HG03025 (cell line): ENCODE results near the gene UNK.

Experiments
- ATAC-seq: cut with Tn5 transposase; IDR thresholded peaks from one replicate; pipeline ENCODE4 v1.9.1; 2021; ENCODE audit warnings: mild to moderate bottlenecking, moderate library complexity; ENCODE audit not compliant: unreplicated experiment, low FRiP score

Gene UNK

DNA sequence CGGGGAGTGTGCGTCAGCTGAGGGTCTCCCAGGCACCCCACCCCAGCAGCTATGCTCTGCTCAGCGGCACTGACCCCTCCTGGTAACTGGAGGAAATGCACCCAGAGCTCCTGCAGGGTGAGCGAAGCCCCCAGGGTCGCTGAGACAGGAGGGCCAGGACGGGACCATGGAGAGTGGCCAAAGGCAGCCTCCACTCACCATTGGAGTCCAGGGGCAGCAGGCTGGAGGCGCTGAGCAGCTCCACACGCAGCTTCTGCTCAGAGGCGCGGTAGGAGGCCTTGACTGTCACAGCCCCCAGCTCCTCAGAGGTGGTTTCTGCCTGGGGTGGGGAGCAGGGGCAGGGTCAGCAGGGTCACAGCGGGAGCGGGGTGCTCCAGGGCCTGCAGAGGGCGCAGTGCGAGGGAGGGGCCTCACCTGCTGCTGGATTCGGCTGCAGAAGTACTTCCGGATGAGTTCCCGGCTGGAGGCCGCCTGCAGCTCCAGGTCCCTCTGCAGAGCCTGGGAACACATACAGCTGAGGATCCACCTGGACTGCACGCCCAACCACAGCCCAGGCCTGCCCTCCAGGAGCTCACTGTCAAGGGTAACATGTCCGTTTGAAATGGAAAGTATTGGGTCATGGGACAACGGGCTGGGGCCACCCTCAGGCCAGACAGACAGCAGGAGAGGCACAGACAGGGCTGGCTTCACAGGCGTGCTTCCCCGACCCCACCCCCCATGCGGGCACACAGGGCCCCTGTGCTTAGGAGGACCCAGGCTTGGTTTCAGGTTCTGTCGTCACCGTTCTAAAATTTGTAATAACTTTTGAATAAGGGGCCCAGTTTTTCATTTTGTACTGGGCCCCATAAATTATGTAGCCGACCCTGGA lies 45.8 kb downstream of the UNK start:
- no peak for ATAC-seq

DNA sequence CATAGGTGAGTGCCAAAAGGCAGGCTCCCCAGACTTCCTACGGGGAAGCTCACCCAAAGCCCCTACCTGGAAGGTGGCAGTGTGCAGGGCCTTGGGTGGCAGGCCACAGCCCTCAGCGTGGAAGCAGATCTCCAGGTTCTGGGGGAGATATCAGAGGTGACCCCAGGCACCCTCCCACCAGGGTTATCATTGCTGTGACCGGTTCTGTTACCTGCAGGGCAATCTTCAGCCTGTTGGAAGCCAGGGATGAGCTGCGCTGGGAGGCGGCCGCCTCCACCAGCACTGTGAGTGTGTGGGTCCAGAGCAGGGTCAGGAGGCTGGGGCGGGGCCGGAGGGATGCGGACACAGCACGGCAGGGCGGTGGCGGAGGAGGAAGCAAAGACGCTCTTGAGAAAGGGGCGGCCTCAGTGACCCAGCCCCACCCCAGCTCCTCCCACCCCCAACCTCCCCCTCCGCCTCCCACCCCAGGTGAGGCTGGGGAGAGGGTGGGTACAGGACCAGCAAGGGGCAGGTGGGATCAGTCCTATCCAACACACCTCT lies 46.5 kb downstream of the UNK start:
- ATAC-seq, result no peak

DNA sequence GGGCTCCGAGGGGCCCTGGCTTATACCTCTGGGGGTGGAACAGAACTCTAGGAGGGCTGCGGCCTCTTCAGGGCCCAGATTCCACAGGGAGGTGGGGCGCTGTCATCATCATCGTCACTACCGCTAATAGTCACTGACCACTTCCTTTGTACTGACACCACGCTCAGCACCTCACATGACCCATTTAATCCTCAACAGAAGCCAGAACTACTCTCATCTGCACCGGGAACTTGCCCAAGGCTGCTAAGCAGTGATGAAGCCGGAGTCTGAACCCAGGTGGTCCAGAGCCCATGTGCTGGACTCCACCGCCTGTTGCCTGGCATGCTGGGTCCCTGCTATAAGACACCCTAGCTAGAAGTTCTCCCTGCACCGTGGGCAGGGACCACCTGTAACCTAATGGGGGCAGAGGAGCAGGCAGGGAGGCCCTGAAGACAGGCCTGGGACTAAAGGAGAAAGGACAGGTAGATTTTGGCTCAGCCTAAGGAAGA lies 47.6 kb downstream of the UNK start:
- ATAC-seq, result no peak

DNA sequence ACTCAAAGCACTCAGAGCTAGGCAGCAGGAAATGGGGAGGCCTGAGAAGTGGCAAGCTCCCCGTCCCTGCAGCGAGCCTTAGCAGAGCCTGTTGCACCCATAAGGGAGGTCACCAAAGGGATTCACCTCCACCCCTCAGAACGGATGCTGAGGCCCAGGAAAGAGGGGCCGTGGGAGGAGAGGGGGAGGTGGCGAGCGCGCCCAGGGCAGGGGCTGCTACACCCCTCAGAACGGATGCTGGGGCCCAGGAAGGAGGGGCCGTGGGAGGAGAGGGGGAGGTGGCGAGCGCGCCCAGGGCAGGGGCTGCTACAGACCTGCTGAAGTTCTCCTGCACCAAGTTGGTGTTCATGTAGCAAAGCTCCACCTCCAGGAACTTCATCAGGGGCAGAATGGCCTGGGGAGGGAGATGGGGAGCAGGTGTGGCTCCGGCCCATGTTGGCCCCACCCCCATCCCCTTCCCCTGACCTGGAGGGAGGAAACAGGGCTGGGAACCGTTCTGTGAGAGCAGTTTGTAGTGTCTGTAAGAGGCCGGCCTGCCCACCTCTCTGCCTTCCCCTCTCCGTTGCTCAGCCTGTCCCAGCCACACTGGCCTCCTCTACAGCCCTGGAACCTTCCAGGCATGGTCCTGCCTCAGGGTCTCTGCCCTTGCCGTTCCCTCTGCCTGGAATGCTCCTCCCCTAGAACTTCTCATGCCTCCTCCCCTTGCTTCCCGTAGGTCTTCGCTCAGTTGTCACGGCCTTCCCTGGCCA lies 48.2 kb downstream of the UNK start:
- no peak for ATAC-seq

DNA sequence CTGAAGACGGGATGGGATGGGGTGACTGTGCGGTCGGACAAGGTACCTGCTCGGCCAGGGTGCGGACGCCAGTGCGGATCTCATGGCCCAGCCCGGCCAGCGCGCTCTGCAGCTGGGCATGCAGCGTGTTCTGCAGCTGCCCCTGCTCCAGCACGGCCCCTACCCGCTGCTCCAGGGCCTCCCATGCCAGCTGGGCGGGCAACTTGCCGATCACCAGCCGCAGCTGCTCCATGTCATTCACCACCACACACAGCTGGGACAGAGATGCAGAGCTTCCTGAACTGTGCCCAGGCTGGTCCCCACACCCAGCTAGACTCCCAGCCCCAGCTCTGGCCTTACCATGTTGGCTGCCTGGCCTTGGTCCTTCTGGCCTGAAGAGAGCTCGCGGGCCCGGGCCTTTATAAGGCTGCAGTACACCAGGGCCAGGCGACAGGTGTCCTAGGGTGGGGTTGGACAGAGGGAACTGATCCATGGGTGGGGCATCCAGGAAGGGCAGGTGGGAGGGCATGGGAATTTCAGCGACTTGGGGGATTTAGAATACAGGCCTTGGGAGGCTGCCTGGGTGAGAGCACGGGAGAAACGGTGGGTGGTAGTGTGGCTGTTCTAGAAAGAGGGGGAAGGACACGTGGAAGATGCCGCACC lies 49.8 kb downstream of the UNK start:
- ATAC-seq, result no peak

DNA sequence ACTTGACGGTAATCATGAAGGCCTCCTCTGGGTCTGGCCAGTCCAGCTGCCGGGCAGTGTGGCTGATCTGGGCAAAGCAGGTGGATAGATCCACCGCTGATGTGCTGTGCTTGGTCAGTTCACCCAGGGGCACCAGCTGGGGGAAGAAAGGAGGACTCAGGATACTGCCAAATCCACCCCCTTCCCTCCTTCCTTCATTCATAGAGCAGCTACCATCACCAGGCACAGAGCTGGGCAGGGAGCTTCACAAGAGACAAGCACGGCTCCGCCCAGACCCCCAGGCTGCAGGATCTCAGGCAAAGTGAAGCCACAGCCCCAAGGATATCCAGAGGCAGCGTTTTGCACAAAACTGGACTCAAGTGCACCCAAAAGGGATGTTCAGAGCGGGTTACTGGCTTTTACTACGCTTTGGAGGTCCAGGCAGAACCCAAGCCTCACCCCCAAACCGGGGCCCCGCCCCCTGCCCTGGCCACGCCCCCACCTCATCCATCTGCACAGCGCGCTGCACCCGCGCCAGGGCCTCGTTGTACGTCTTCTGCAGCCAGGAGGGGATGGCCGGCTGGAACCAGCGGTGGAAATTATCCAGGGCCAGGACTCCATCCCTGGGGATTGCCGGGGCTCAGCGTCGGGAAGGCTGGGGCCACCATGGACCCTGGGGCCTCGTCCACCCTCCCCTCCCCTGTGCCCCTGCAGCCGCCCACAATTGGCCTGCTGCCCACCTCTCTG lies 50.5 kb downstream of the UNK start:
- ATAC-seq, result no peak

DNA sequence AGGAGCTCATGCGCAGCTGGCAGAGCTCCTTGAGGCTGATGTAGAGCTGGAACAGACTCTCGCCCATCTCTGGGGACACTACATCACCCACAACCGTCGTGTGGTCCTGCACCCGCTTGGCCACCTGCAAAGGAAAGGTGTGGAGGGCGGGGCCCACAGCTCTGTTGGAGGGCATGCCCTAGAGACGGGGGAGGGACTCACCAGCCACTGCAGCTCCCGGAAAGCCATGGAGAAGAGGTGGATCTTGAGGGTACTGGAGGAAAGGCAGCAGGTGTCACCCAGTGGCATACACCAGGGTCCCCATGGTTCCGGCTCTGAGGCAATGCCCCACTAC lies 51.0 kb downstream of the UNK start:
- ATAC-seq, result no peak

DNA sequence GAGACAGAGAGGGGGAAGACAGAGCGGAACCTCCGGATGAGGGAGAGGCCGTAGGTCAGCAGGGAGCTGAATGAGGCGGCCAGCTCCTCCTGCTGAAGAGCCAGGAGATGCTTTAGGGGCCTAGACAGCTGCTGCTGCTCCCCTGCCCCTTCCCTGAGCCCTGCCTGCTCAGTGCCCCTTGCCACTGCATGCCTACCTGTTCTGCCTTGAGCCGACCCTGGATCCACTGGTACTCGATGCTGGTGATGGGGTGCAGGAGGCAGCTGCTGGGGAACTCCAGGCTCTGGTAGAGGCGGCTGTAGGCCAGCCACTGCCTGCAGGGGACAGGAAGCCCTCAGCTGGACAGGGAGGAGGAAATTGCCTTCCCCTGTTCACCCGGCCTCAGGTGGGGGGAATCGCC lies 52.0 kb downstream of the UNK start:
- ATAC-seq, result no peak

DNA sequence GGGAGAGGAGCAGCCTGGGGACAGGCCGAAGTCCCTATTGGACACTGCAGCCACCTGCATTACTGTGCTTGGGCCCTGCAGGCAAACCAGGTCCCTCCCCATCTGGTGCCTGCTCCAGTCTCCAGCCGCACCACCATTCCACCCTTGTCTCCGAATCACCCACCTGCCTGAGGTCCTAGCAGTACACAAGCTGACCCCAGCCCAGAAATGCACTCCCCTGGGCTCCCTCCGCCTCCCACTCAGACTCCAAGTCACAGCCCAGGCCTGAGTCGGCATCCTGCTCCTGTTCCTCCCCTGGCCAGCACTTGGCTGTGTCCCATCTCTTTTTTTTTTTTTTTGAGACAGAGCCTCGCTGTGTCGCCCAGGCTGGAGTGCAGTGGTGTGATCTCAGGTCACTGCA lies 53.3 kb downstream of the UNK start:
- no peak for ATAC-seq

DNA sequence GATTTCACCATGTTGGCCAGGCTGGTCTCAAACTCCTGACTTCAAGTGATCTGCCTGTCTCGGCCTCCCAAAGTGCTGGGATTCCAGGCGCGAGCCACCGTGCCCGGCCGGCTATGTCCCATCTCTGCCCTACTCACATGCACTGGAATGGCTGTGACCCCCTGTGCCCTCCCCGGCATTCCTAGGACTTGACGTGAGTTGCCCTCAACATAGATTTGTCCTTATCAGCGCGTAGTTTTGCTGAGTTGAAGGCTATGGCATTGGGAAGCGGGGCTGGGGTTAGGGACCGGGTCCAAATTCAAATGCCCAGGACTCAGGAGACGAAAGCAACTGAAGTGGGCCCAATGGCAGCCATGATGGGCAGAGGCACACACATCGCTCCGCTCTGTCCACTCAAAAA lies 53.8 kb downstream of the UNK start:
- ATAC-seq, result no peak

DNA sequence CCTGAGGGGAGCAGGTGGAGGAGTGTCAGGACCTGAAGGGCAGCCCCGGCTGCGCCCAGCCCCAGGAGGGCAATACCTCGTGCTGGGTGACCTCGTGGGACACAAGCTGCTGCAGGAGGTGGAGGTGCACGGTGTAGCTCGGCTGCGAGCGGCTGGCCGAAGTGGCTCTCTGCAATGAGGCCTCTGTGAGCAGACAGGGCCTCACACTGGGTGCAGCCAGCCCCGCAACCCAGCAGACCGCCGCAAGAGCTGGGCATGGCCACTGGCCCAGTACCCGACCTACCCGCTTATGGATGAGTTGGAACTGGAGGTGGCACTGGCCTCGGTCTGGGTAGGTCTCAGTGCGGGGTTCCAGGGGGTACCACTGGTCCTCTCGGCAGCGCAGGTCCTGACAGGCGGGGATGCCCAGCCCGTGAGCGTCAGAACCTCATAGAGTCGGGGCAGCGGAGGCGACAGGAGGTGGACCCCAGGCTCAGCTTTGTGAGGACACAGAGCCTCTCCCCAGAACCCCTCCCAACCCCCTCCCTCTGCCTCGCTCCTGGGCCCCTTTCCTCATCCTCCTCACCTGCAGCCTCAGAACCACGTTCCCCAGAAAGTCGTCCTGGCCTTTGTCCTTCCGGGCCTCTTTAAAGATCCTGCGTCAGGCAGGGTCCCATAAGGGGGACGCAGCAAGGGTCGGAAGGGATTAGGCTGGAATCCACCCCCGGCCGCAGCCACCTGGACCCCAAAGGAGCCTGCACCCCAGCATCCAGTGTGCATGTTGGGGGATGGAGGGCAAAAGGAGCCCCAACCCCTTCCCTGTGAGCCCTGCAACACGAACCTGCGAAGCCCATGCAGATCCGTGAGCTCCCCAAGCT lies 55.6 kb downstream of the UNK start:
- ATAC-seq, result no peak

DNA sequence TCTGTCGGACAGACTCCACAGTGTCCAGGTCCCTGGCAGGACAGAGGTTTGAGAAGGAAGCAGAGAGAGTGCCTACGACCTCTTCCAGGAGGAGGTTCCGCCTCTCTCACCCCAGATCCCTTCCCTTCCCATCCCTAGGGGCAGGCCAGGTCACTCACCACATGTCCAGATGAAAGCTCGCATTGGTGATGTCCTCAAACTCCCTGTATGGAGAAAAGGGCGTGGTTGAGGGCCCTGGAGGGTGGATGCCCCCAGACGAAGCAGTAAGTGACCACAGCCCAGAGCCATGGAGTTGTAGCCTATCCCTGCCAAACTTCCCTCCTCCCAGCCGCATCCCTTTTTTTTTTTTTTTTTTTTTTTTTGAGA lies 56.2 kb downstream of the UNK start:
- no peak for ATAC-seq

DNA sequence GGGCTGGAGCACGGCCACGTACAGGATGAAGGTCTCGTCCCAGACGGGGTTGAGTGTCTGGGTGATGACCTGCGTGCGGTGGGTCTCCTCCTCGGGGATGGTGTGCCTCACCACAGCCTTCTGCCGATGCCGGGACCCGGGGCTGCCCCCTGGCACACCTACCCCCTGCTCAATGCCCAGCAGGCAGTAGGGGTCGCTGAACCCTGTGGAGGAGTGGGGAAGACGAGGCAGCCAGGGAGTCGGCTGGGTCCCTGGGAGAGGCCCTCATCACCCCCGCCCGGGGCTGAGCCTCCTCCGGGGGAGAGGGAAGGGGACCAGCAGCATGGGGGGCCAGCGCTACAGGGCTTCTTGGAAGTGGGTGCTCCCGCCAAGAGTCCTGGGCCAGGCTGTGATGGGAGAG lies 57.8 kb downstream of the UNK start:
- ATAC-seq, result no peak

DNA sequence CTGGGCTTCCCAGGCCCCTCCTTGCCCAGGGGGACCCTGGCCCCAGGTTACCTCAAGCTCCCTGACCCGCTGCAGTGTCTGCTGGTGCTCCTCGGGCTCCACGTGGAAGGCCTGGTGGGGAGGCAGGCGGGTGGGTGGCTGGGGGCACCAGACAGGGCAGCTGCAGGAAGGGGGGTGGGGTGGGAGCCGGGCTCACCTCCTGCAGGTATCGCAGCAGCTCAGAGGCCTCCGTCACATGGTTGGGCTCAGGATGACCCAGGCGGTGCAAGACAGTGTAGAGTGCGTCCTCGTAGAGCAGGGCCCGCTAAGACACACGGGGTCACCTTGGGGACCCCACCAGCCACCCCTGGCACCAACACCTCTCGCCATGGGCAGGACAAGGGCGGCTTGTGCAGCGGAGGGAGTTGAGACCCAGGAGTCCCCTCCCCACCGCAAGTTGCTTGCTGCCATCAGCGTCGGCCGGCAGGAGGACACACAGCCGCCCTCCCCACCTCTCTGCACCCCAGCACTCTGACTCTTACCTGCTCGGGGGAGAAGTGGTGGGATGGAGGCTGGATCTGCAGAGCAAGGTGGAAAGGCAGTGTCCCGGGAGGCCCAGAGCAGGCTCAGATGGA lies 58.5 kb downstream of the UNK start:
- ATAC-seq, result no peak

DNA sequence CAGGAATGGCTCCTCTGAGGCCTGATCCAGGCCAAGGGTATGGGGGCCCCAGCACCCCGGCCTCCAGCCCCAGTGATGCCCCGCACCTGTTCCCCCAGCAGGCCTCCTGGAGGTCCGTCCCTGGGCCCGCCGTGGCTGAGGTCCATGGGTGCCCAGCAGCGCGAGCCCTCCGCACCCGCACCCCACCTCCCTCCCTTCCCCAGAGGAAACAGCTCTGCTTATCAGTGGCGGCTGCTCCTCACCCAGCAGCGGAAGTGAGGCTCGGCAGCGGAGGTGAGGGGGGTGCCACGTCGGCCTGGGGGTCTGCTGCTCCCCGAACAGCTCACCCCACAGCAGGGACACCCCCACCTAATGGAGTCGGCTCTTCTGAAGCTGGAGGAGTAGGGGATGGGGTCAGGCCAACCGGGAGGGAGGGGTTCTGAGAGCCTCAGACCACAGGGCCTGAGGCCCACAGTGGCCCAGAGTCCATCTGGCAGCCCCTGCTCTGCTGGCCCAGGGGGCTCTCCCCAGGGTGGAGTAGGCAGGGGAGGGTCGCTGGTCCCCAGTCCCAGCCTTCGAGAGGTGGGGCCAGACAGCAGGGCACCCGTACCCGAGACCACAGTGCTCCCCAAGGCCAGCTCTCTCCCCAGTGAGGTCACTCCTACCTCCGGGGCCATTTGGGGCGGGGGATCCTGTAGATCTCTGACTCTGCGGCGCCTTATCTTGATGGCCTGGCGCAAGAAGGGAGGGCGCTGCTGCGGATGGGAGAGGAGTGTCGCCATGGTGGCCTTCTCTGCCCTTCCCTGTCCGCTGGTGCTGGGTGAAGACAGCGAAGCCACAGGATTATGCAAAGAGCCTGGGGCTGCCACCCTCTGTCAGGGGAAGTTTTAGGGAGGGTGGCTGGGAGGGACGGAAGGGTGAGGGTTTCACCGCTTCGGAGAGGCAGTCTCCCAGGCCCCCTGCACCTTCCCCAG lies 59.2 kb downstream of the UNK start, which contains the start of gene UNC13D:
Gene UNC13D, minus strand, starts transcription at position 828 of the 953 bp plus-strand sequence. Its CDS starts 67 bp downstream, at position 761.
- no peak for ATAC-seq

DNA sequence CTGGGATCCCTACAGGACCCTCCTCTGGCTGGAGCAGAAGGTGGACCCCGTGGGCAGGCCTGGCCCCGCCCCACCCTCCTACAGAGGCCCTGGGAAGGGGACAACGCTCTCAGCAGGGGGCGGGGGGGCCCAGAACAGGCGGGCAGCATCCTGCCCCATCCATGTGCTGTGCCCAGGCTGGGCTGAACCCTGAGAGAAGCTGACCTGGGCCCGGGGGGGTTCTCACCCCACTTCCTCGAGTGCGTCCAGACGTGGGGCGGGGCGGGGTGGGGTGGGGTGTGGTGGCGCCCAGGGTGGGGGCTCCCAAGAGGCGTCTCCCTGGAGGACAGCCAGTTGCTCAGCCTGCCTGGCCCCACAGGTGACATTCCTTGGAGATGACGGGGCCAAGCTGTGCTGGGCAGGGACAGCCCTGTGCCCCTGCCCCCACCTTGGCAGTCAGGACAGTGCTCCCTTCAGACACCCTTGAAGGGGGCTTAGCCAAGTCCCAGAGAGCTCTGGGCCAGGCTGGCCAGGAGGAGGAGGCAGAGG lies 60.0 kb downstream of the UNK start:
- ATAC-seq, result no peak

DNA sequence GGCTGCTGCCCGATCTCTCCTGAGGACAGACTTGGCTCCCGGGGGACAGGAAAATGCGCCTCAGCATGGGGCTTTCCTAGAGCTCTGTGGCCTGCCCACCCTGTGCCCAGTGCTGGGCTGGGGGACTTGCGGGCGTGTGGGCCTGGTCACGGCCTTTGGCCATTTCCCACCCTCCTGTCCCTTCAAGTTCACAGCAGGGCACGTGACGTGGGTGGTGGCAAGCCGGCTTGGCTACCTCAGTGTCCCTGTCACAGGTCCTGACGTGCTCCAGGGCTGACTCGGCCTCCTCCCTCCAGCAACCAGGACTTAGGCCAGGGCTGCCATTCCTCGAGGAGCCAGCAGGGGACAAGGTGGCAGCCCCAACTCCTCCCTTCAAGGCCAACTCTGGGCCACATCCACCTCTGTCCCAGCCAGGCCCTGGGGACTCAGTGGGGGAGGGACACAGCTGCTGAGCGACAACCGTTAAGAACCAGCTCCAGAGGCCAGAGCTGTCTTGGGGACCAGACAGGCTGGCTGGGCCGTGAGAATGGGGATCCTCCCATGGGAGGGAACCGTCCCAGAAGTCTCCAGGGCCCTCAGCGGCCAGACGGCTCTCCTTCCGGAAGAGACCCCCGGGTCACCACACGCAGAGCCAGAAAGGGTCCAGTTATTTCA lies 60.6 kb downstream of the UNK start:
- peak; percentile 57 for ATAC-seq
